Measurements from ENCODE around the gene RCAN2.

The RCAN2 gene

GRCh38 chr6:46491628-46492547, 639 bp upstream of the RCAN2 start:
- DNase-seq = peak; percentile 76 to 81

DNA sequence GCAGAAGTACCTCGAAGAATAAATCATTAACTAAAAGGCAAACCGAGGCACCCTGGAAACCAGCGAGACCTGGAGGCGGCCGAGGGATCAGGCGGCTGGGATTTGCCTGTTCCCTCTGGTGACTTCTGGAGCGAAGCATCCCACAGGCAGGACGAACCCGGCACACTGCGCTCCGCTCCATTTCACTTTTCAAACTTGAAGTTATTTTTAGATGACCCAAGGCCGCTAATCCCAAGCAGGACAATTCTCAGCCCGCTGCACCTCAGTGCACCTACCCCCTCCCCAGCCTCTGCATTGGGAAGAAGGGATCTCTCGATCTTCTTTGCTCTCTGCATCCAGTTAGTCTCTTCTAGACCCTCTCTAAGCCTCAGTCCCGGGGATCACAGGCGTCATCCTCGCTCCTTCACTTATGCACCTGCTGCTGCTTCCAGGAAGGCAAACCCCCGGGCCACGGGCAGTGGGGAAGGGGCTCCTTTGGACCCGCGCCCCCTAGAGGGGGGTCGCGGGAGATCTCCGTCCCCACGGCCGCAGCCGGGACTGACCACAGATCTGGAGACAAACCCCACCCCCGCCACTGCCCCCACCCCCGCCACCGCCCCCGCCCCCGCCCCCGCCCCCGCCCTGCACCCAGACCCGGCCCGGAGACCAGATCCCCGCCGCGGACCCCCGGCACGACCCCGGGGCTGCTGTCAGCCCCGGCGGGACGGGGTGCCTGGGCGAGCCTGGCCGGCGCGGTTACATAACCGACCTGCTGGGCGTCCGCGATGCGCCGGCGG, 636 bp downstream of the RCAN2 start:
- DNase-seq = peak in 1 of 2 donors; percentile 53

DNA sequence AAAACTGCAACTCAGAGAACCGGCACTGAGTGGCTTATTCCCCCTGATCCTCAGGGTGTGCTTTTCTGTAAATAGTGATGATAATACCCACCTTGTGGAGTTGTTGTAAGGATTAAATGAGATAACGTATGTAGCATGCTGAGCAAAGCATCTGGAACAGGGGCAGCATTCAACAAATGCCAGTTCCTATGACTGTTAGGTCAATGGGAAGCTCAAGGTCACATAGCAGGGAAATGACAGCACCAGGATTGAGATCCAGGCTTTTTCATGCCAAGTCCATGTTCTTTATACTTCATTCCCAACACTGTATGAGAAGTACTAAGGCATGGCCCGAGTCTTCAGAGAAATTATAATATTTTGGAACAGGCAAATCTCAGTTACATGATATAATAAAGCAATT, 5.1 kb downstream of the RCAN2 start:
- no peak for DNase-seq

DNA sequence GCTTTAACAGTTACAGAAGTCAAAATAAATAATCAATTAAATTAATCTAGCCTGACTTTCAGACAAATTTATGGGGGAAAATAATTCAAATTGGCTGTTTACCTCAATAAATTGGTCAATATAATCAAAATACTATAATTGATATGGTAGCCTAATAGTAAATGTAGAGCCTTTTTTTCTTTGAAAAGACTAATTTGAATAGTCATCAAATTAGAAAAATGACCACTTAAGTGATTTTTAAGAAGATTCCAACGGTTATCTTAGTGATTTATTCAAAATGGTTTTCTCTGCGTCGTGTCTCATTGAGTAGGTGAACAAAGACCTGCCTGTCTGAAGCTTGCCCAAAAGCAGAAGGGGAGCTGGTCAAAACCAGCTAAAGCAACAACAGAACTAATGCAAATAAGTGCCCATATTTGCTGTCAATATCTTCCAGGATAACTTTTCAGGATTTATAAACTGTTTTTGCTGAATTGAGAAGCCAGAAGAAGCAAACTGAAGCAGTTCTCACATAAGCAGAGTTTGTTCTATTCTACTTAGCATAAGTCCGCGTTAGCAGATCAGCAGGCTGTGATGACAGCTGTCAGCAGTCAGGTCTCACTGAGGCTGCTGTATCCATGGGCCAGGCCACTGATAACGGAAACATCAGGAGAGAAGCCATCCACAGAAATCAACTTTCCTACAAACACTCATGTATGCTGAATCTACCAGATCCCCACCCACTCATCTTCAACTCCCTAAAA, 7.0 kb downstream of the RCAN2 start:
- DNase-seq = no peak

DNA sequence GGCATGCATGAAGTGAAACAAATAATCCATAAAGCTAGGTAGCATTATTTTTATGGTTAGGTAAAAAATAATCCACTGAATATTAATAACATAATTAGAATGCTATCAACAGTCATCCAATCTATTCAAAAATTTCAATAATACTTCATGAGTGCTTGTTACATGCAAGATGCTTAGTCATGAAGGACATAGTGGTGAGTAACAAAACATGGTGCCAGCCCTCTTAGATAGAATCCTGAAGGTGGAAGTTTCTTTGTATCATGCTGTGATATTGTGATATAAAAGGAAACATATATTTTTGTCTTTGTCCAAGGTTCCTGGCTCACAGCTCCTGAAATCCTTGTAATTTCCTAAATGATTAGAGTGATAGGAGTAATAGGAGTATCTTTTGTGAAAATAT, 14.9 kb downstream of the RCAN2 start:
- no peak for DNase-seq

DNA sequence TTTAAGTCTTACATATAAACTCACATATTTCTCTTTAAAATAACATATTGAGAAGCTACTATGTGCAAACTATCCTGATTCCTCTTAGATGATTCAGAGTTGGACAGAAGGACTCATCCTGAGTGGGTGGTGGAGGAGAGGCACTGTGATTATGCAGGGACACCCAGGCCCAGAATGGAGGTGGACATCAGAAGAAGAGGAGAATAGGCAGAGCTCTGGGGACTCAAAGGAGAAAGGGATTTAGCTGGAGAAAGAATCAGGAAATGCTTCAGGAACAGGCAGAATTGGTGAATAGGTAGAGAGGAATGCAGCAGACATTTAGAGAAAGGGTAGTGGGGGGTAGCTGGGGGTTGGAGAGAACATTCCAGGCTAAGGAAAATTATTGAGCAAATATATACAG, 17.4 kb downstream of the RCAN2 start:
- DNase-seq = no peak

DNA sequence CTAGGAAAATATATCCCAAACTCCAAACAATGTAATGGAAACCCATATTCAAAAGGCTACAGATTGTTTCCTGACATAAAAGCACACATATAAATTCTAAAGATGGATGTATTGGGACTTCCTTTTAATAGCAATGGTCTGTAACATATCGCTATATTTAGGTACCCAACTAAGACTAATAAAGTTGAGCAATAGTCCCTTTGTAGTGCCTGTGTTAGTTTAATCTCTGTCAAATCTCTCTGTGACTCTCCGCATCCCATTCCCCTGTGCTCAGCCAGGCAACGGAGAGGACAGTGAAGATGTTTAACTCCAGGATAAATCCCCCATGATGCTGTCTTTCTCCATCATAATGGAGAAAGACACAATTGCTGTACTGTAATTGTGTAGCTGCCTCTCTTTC, 19.0 kb downstream of the RCAN2 start:
- no peak for DNase-seq

- DNase-seq = no peak
These were observed 22.2 kb downstream of the RCAN2 start for GRCh38 chr6:46469021-46469420.

DNA sequence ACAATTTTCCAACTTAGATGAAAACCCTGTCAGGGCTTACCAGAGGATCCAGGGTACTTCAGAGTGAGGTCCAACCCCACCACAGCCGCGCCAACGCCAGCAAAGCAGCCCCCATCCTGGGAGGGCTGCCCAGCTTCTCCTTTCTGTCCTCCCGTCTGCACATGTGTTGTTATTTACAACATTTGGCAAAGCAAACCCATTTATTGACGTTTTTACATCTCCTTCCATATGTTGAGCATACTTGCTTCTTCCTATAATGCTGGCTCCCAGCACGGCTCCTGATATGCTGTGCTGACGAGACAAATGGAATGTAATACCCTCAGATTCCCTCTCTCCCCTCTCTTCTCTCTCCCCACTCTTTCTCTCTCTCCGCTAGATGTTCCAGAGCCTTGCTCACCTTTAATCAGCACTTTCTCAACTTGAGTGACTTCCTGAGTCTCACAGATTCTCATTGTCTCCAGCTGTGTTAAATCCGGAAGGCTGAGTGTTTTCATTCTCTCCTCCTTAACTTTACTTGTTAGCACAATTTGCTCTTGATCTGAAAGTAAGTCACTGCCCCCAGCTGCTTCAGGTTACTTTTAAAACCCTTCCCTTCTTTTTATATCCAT, 22.7 kb downstream of the RCAN2 start:
- DNase-seq = no peak

DNA sequence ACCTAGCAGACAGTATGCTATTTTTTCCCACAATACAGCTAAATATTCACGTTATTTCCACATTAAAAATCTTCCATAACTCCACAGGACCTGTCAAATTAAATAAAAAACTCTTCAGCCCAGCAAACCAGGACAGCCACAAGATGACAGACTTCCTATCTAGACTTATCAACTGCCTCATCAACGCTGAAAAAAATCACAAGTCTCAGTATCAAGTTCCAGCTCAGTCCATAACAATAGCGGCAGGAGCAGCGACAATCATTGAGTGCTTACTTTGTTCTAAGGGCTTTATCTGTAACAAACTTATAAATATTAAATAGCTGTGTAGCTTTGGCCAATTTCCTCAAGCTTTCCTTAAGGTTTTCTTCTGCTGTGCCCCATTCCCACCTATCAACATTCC, 24.7 kb downstream of the RCAN2 start:
- DNase-seq = no peak

DNA sequence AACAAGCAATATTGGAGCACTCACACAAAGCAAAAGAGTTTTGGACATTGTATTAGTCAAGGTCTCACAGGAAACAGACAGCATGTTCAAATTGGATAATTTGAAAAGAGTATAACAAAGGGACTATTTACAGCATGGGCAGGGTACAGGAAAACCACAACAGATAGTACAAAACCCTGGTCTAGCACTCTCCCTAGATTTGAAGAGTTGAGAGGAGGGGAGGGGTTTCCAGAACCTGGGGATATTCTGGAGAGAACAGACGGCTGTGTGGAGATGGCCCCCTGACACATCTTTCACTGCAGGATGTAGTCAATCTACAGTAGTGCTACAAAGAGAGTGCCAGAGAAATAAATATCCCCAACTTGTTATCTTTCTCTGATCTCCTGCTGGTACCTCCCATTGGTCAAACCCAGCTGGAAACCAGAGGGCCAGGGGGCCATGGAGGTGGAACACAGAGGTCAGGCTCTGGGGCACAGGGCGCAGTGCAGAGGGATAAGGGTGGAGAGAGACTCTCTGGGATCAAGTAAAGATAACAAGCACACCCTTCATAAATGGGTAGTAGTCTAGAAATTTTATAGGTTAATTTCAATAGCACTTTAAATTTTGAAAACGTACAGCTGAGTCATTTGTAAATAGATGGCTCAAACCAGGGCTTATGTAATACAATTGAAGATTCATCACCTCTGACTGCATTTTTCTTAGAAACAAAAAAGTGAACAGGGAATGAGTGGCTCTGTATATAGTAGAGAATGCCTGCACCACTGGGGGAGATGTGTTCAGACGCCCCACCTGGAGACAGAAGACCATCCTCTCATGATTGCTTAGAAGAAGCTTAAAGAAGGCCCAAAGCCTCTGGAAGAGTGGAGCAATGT, 25.7 kb downstream of the RCAN2 start:
- no peak for DNase-seq

DNA sequence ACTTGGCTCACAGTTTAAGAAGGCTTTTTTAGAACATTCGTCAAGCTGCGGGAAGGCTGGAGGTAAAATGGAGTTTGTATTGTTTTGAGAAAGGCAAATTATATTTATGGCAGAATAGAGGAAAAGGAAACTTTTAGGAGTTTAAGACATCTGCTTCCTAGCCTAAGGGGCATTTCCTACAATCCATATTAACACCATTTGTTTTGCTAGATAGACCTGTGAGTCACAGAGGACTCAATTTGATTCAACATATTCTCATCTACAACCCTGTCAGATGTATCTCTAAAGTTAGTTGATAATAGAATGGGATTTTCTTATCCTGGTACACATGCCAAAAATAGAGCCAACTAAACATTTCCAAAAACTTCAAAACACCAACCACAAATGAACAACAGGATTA, 35.0 kb downstream of the RCAN2 start:
- no peak for DNase-seq

DNA sequence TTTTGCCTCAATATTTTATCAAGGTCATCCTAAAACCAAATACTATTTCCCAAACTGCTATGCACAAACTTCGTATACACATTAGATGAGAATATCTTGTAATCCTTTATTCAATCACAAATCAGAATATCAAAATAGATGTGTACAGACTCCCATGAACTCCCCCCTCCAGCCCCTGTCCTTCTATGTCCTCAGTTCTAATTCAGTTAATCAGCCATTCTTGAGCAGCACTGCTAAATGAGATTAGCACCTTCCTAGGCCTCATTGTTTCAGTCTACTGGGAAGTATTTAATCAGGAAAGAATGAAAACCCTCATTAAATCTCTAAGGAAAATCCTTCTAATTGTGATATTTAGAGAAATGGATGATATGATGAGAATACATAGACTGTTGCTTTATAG, 36.6 kb downstream of the RCAN2 start:
- DNase-seq = no peak

GRCh38 chr6:46453741-46454316, 37.4 kb downstream of the RCAN2 start:
- no peak for DNase-seq

- DNase-seq = no peak
These were observed 38.0 kb downstream of the RCAN2 start for GRCh38 chr6:46453216-46453615.

GRCh38 chr6:46452312-46452917, 38.8 kb downstream of the RCAN2 start:
- no peak for DNase-seq

- DNase-seq = no peak
These were observed 39.9 kb downstream of the RCAN2 start for GRCh38 chr6:46451343-46451742.

DNA sequence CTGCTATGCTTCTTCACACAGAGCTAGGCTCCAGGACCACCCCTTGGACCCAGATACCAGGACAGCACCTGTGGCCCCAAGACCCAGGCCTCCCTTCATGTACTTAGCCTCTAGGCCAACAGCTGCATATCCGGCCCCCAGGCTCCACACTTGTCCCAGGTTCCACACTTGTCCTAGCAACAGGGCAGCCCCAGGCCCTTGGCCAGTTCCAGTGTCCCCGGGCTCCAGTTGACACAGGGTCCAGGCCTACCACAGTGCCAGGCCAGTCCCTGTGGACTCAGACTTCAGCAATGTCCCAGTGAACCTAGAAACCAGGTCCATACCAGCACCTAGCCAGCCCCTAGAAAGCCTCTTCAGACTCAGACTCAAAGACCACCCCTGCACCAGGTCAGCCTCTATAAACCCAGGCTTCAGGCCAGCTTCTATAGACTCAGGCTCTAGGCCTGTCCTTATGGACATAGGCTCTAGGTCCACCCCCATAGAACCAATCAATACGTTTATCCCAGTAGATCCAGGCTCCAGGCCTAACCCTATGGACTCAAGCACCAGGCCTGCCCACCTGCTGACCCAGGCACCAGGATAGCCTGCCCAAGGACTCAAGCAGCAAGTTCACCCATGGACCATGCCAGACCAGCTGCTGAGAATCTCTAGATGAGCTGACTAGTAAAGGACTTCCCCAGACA, 46.3 kb downstream of the RCAN2 start:
- no peak for DNase-seq

GRCh38 chr6:46443623-46444022, 47.6 kb downstream of the RCAN2 start:
- no peak for DNase-seq

DNA sequence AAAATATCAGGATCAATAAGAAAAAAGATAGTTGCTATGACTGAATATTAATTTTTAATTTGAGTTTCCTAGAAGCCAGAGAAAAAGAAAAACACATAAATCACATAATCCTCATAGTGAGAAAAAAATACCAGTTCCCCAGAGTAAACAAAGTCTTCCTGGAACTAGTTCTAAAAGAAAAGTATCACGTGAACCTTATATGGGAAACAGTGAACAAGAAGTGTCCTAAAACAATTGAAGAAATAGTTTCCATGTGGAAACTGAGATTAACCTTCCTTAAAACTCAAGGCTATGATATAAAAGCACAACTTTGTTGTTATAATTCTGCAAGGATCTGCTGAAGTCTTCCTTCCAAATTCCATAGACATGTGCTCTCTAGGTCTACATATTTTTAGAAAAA, 50.6 kb downstream of the RCAN2 start:
- DNase-seq = no peak
